Measurements from ENCODE around the gene WT1. TPM values are rescaled to one million over a fixed set of nuclear protein-coding genes. Genes with fewer than 3 reads are reported as not detected.

WT1 gene
- total and polyA plus RNA-seq, 10 of the 15 experiments (the other 5 are each of a cell fraction or from before 2014, with no cell fraction given), result 0.07 to 0.37 (median 0.08) TPM; not detected in 7

DNA sequence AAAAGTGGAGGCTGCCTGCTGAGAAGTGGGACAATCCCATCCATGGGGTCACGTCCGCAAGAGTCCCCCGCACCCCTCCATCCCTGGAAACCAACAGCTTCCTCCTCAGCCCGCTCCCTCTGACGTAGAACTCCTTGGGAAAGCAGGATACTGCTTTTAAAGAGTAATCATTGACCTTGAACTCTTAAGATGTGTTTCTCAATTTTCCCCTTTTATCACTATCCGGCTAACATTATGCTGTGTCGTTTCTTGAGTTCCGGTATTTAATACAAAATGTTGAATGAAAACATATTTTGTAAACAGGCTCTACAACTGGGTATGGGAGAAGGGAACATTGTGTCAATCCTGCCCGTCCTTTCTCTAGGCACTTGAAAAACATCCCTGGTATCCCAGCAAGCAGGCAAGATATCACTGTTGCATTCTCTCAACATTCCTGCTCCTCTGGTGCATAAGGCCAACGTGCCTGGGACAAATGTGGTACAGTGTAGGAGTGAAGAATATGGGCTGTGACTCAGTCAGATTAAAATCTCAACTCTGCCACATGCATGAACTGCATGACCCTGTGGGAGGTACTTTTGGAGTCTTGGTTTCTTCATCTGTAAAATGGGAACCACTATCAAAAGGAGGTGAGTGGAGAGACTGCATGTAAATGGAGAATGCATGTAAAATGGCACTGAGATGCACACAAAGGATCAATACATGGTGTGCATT lies 52.8 kb downstream of the WT1 start:
- peaks cover 0 to 1% of the 10 kb centered on the region in 2 experiments; a peak in 2 of 4 replicates for H3K27me3 ChIP-seq (replicated peaks in 1 of 2; ENCODE audit: control insufficient read depth in 2 of 2, insufficient read depth in 2 of 2, low read length in 1 of 2)
- ChIA-PET SMC1A (ENCODE audit: uncharacterized antibody, unreplicated experiment) (no interaction called here), RAD21 (ENCODE audit: unreplicated experiment) (no interaction called here), POLR2A (no interaction called here), CTCF (interaction anchor here (0.7 kb wide), 1 partner anchor 55 kb away, joined by 4 read pairs; no protein-coding TSS in a partner anchor)
- H3K36me3 ChIP-seq (ENCODE audit: control insufficient read depth in 2 of 2, insufficient read depth in 2 of 2, low read length in 1 of 2), result no peaks in the 10 kb centered on the region
- no peak for TF ChIP-seq TAF1 (IDR thresholded peaks at IDR 0.05; ENCODE audit: borderline replicate concordance, low read depth, low read length)
- no peak for TF ChIP-seq NFYA (IDR thresholded peaks at IDR 0.05; ENCODE audit: borderline replicate concordance, low read depth, low read length)
- TF ChIP-seq, protein P1, sequence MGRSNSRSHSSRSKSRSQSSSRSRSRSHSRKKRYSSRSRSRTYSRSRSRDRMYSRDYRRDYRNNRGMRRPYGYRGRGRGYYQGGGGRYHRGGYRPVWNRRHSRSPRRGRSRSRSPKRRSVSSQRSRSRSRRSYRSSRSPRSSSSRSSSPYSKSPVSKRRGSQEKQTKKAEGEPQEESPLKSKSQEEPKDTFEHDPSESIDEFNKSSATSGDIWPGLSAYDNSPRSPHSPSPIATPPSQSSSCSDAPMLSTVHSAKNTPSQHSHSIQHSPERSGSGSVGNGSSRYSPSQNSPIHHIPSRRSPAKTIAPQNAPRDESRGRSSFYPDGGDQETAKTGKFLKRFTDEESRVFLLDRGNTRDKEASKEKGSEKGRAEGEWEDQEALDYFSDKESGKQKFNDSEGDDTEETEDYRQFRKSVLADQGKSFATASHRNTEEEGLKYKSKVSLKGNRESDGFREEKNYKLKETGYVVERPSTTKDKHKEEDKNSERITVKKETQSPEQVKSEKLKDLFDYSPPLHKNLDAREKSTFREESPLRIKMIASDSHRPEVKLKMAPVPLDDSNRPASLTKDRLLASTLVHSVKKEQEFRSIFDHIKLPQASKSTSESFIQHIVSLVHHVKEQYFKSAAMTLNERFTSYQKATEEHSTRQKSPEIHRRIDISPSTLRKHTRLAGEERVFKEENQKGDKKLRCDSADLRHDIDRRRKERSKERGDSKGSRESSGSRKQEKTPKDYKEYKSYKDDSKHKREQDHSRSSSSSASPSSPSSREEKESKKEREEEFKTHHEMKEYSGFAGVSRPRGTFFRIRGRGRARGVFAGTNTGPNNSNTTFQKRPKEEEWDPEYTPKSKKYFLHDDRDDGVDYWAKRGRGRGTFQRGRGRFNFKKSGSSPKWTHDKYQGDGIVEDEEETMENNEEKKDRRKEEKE (IDR thresholded peaks at IDR 0.05), result no peak
- TF ChIP-seq E4F1 (IDR thresholded peaks at IDR 0.05; ENCODE audit: borderline replicate concordance, partially characterized antibody), result no peak
- H3K4me3 ChIP-seq, result no peak overlapping the region
- intact Hi-C loops (cut with micrococcal nuclease; ENCODE audit: unreplicated experiment), result loop anchor here (10.0 kb wide), 1 partner anchor 232 kb away; no protein-coding TSS in a partner anchor
- no peak overlapping the region for H3K4me2 ChIP-seq (ENCODE audit: control insufficient read depth, insufficient read depth)
- H3K27ac ChIP-seq (ENCODE audit: control insufficient read depth, insufficient read depth), result no peak overlapping the region
- FAIRE-seq (no peak), DNase-seq (ENCODE audit: low read depth, low spot score) (no peak), ATAC-seq (no peak)
- BruUV-seq (replicated peaks), result no TSS peak
- H3K4me1 ChIP-seq (ENCODE audit: control insufficient read depth, insufficient read depth, low read length), result no peaks in the 10 kb centered on the region
- no peak overlapping the region for H3K9ac ChIP-seq (ENCODE audit: control insufficient read depth, insufficient read depth, low read length)
- H3K79me2 ChIP-seq (ENCODE audit: control insufficient read depth, insufficient read depth, low read length), result no peaks in the 10 kb centered on the region
- H2AFZ ChIP-seq (ENCODE audit: control insufficient read depth, low read depth, low read length), result no peak overlapping the region
- WGBS (ENCODE audit: insufficient coverage, insufficient replicate concordance, low lambda C conversion rate, missing lambda C conversion rate), result 42% methylated on average over 10 of the region's 10 CpGs
- no peaks in the 10 kb centered on the region for H4K20me1 ChIP-seq (ENCODE audit: control insufficient read depth, insufficient read depth)
- in situ Hi-C loops (cut with MboI), result no loop called here
- H3K9me3 ChIP-seq (replicated peaks; ENCODE audit: control insufficient read depth, insufficient read depth, low read length), result no peaks in the 10 kb centered on the region

Data from GM12878 (cell line).